Endodermal cell (in vitro differentiated cells): Measurements from ENCODE around the gene CELA3A. TPM values are rescaled to one million over a fixed set of nuclear protein-coding genes. Genes with fewer than 3 reads are reported as not detected.
"Not testable (repeated sequence)": the region's sequence is repeated elsewhere in the genome, so short reads cannot be mapped to it uniquely, and the experiment has no call there.

Source experiments
- DNase-seq: peaks from one replicate; pipeline ENCODE4 v3.0.0-alpha.2; 2017
- H3K27ac ChIP-seq: 2 replicates; pipeline ENCODE4 v1.5.1; 2013; ENCODE audit warnings: mild to moderate bottlenecking, low read depth, low read length, moderate library complexity
- H3K27me3 ChIP-seq: 2 replicates; pipeline ENCODE4 v1.6.1; 2013; ENCODE audit warnings: mild to moderate bottlenecking, low read length, moderate library complexity; ENCODE audit not compliant: insufficient read depth, control insufficient read depth, poor library complexity, severe bottlenecking
- H3K36me3 ChIP-seq: 2 replicates; pipeline ENCODE4 v1.7.0; 2013; ENCODE audit warnings: mild to moderate bottlenecking, low read length, moderate library complexity; ENCODE audit not compliant: control insufficient read depth, insufficient read depth
- H3K4me1 ChIP-seq: one replicate; pipeline ENCODE4 v1.7.0; 2013; ENCODE audit warnings: low read length; ENCODE audit not compliant: control insufficient read depth, insufficient read depth
- H3K4me3 ChIP-seq: 2 replicates; pipeline ENCODE4 v1.5.1; 2013; ENCODE audit warnings: mild to moderate bottlenecking, low read length, moderate library complexity
- H3K9ac ChIP-seq: 2 replicates; pipeline ENCODE4 v1.6.1; 2013; ENCODE audit warnings: mild to moderate bottlenecking, low read length, moderate library complexity; ENCODE audit not compliant: poor library complexity, severe bottlenecking; ENCODE audit errors: extremely low read depth
- H3K9me3 ChIP-seq: 2 replicates; pipeline ENCODE4 v1.6.1; 2013; ENCODE audit warnings: mild to moderate bottlenecking, low read length, moderate library complexity; ENCODE audit not compliant: control insufficient read depth
- H3K27ac Mint-ChIP-seq: 2 replicates; pipeline ENCODE4 v1.8.0; 2020; ENCODE audit warnings: mixed read lengths
- H3K27me3 Mint-ChIP-seq: 2 replicates; pipeline ENCODE4 v1.8.0; 2021; ENCODE audit warnings: mild to moderate bottlenecking, mixed read lengths; ENCODE audit not compliant: insufficient read depth
- H3K36me3 Mint-ChIP-seq: 2 replicates; pipeline ENCODE4 v1.8.0; 2020; ENCODE audit warnings: low read depth, mixed read lengths
- H3K4me1 Mint-ChIP-seq: 2 replicates; pipeline ENCODE4 v1.8.0; 2020; ENCODE audit warnings: mixed read lengths
- H3K4me3 Mint-ChIP-seq: 2 replicates; pipeline ENCODE4 v1.8.0; 2020; ENCODE audit warnings: mild to moderate bottlenecking, moderate library complexity, mixed read lengths
- H3K9me3 Mint-ChIP-seq: 2 replicates; pipeline ENCODE4 v1.8.0; 2020; ENCODE audit warnings: mild to moderate bottlenecking, mixed read lengths
- WGBS, 2 experiments: methylation state at CpG; one replicate each; pipeline versions ENCODE4 v1.1.5 to v1.1.7; 2013; ENCODE audit warnings: missing lambda C conversion rate in 2 of 2, mixed read lengths in 1 of 2; ENCODE audit not compliant: insufficient coverage in 1 of 2, insufficient read length in 1 of 2; 5-methylcytosine and 5-hydroxymethylcytosine counted together
- total RNA-seq, 2 donors: library from RNA; stranded (reverse); fragmentation: NEBNext Ultra II Directional in 1 of 2; extraction: Animal tissue kit (Norgen Biotek cat#: 25700) in 1 of 2; gene quantifications; 2 replicates in 1 of 2; 3 replicates in 1 of 2; pipeline ENCODE4 v1.2.1, GENCODE V29; 2021

Gene CELA3A
- total RNA-seq, 2 donors from 2014 or later: not detected

GRCh38 chr1:21989672-21990393 lies 11.6 kb upstream of the CELA3A start:
- H3K9me3 ChIP-seq, DNase-seq, H3K4me3 ChIP-seq, H3K9ac ChIP-seq, H3K27ac Mint-ChIP-seq, H3K27ac ChIP-seq, H3K27me3 Mint-ChIP-seq, H3K4me1 ChIP-seq, H3K4me3 Mint-ChIP-seq, H3K36me3 ChIP-seq, H3K9me3 Mint-ChIP-seq, H3K36me3 Mint-ChIP-seq, H3K4me1 Mint-ChIP-seq, H3K27me3 ChIP-seq: not testable (repeated sequence)
- WGBS, 2 experiments: no CpG with 5 or more reads among the region's 5 CpGs

DNA sequence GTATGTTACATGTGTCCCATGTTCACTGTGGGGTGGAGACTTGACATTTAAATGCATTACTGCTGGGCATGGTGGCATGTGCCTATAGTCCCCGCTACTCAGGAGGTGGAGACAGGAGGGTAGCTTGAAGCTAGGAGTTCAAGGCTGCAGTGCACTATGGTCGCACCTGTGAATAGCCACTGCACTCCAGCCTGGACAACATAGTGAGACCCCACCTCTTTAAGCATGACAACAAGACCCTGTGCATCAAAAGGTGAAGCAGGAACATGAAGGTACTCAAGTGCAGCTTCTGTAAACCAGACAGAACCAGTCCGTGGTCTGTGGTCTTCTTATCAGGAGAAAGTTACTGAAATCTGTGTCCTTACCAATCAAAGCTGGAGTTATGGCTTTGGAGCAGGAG lies 9.3 kb upstream of the CELA3A start:
- H3K27me3 ChIP-seq, H3K9ac ChIP-seq, DNase-seq, H3K27ac Mint-ChIP-seq, H3K27me3 Mint-ChIP-seq, H3K27ac ChIP-seq, H3K4me3 Mint-ChIP-seq, H3K36me3 Mint-ChIP-seq, H3K36me3 ChIP-seq, H3K4me1 ChIP-seq, H3K9me3 Mint-ChIP-seq, H3K9me3 ChIP-seq, H3K4me3 ChIP-seq: not testable (repeated sequence)
- WGBS, 2 experiments: 83 to 100% methylated on average over 1 to 3 of the region's 3 CpGs
- H3K4me1 Mint-ChIP-seq: peaks cover 15% of the 10 kb centered on the region

GRCh38 chr1:21994716-21995115 lies 6.7 kb upstream of the CELA3A start:
- not testable (repeated sequence) for H3K27ac ChIP-seq, H3K4me3 Mint-ChIP-seq, H3K36me3 Mint-ChIP-seq, H3K4me1 ChIP-seq, H3K27me3 ChIP-seq, H3K9me3 ChIP-seq, H3K27me3 Mint-ChIP-seq, DNase-seq, H3K9me3 Mint-ChIP-seq, H3K4me3 ChIP-seq, H3K9ac ChIP-seq, H3K36me3 ChIP-seq, H3K27ac Mint-ChIP-seq
- 94 to 95% methylated on average over 7 of the region's 8 CpGs for WGBS, 2 experiments
- peaks cover 29% of the 10 kb centered on the region for H3K4me1 Mint-ChIP-seq

DNA sequence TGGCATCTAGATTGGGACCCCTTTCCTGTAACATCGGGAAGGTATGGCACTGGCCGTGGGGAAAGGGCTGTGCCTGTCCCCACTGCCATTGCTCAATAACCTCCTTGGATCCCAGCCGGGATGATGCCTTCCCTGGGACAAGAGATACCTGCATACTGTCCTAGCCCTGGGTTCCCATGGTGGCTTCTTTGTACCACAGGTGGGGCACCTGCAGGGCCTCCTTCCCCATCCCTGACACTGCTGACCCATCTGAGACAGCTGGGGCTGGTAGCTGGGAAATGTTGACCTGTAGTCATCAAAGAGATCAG lies 4.8 kb upstream of the CELA3A start:
- H3K27ac Mint-ChIP-seq, H3K27me3 Mint-ChIP-seq, H3K27me3 ChIP-seq, DNase-seq, H3K4me3 Mint-ChIP-seq, H3K36me3 ChIP-seq, H3K27ac ChIP-seq, H3K9me3 Mint-ChIP-seq, H3K4me3 ChIP-seq, H3K36me3 Mint-ChIP-seq, H3K4me1 ChIP-seq, H3K9me3 ChIP-seq, H3K9ac ChIP-seq: not testable (repeated sequence)
- 89% methylated on average over 3 of the region's 3 CpGs; no CpG with 5 or more reads in 1 of the 2 experiments for WGBS, 2 experiments
- H3K4me1 Mint-ChIP-seq: peaks cover 29% of the 10 kb centered on the region

DNA sequence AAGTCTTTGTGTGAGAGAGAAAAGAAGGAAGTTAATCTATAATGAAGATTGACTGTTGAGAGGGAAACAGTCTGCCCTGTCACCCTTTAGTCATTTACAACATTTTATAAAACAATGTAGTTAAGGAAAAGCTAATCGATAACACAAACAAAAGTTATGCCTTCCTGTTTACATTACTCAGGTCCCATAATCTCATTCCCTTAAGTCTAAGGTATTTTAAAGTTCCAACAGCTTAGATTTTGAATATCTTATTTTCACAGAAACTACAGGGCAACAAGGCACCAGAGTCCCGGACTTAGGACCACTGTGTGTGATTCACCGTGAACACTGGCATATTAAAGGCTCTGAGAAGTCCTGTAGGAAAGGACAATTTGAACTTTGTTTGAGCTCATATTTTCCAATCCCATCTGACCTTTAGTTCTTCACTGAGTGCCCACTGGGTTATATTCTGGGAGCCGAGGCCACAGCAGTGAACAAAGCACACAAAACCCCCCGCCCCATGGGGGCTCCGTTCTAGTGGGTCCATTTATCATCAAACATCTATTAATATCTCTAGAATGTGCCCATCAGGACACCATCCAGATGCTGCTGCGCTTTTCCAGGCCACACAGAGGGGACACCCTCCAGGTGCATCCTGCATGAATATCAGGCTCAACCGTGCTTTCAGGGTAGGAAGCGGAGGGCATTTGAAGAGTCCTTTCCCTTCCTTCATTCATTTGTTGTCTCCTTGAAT lies 3.4 kb upstream of the CELA3A start:
- WGBS, 2 experiments: 87 to 100% methylated on average over 2 to 7 of the region's 9 CpGs
- not testable (repeated sequence) for H3K36me3 ChIP-seq, H3K27me3 Mint-ChIP-seq, H3K36me3 Mint-ChIP-seq, H3K9me3 Mint-ChIP-seq, H3K9me3 ChIP-seq, H3K4me1 ChIP-seq, H3K27ac ChIP-seq, H3K27me3 ChIP-seq, H3K4me3 ChIP-seq, H3K4me3 Mint-ChIP-seq, H3K9ac ChIP-seq, DNase-seq
- H3K4me1 Mint-ChIP-seq: peaks cover 31% of the 10 kb centered on the region
- peak overlapping the region; percentile 64 for H3K27ac Mint-ChIP-seq

DNA sequence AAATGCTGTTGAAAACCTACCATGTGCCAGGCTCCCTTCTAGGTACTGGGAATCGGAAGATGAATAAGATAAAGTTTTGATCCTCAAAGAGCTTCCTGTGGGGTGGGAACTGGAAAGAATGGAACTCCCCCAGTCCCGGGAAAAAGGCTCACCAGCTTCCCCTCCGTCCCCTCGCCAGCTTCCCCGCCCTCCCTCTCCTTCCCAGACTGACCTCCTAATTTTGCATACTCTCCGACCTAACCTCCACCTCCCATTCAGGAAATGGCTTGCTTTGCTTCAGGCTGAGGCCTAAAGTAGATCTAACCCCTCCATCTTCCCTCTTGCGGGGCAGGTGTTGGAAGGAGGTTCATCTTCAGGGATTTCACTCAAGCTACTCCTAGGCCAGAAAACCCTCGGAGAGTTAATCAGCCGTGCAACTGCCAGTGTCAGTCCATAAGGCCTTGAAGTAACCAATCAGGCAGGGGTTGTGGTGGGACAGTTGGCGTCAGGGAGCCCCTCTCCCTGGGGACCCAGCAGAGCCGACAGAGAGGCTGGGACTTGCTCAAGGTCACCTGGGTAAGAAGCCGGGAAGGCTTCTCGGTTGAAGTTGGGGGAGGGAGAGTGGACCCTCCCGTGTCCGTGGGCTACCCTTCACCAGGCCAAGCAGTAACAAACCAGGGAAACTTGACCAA lies 2.7 kb upstream of the CELA3A start:
- H3K27ac Mint-ChIP-seq: peak overlapping the region; percentile 64

More for the DNA sequence above, 2.7 kb upstream of the CELA3A start:
- not testable (repeated sequence) for H3K4me3 Mint-ChIP-seq, H3K9ac ChIP-seq, H3K27ac ChIP-seq, H3K27me3 Mint-ChIP-seq, H3K36me3 Mint-ChIP-seq, H3K36me3 ChIP-seq, H3K27me3 ChIP-seq, H3K9me3 Mint-ChIP-seq, H3K9me3 ChIP-seq, DNase-seq, H3K4me1 ChIP-seq, H3K4me3 ChIP-seq
- 40 to 81% methylated on average over 1 to 12 of the region's 15 CpGs for WGBS, 2 experiments
- peaks cover 31% of the 10 kb centered on the region for H3K4me1 Mint-ChIP-seq
